GM19035 (cell line): ENCODE results near the gene FGF14.

Experiments
- ATAC-seq: cut with Tn5 transposase; IDR thresholded peaks from one replicate; pipeline ENCODE4 v1.9.1; 2021; ENCODE audit not compliant: unreplicated experiment

Gene FGF14

GRCh38 chr13:102260256-102260655 lies 141.6 kb downstream of the FGF14 start:
- ATAC-seq, result no peak

GRCh38 chr13:102255409-102255808 lies 146.4 kb downstream of the FGF14 start:
- no peak for ATAC-seq

GRCh38 chr13:102251817-102252216 lies 150.0 kb downstream of the FGF14 start:
- no peak for ATAC-seq

- no peak for ATAC-seq
These were observed 151.4 kb downstream of the FGF14 start for GRCh38 chr13:102250448-102250847.

- no peak for ATAC-seq
These were observed 157.1 kb downstream of the FGF14 start for GRCh38 chr13:102244607-102245227.

GRCh38 chr13:102240110-102240509 lies 161.7 kb downstream of the FGF14 start:
- no peak for ATAC-seq

- no peak for ATAC-seq
These were observed 164.6 kb downstream of the FGF14 start for GRCh38 chr13:102237230-102237629.

- no peak for ATAC-seq
These were observed 165.0 kb downstream of the FGF14 start for GRCh38 chr13:102236830-102237229.

GRCh38 chr13:102236341-102236740 lies 165.5 kb downstream of the FGF14 start:
- no peak for ATAC-seq

GRCh38 chr13:102235689-102236088 lies 166.2 kb downstream of the FGF14 start:
- ATAC-seq, result no peak

- ATAC-seq, result no peak
These were observed 167.2 kb downstream of the FGF14 start for GRCh38 chr13:102234618-102235017.

GRCh38 chr13:102233566-102234208 lies 168.2 kb downstream of the FGF14 start:
- ATAC-seq, result no peak

- ATAC-seq, result no peak
These were observed 170.4 kb downstream of the FGF14 start for GRCh38 chr13:102231479-102231878.

- ATAC-seq, result no peak
These were observed 174.1 kb downstream of the FGF14 start for GRCh38 chr13:102227741-102228140.

GRCh38 chr13:102226591-102226990 lies 175.3 kb downstream of the FGF14 start:
- ATAC-seq, result no peak

GRCh38 chr13:102225892-102226291 lies 176.0 kb downstream of the FGF14 start:
- no peak for ATAC-seq

GRCh38 chr13:102220681-102221228 lies 181.1 kb downstream of the FGF14 start:
- no peak for ATAC-seq

GRCh38 chr13:102214956-102215355 lies 186.9 kb downstream of the FGF14 start:
- no peak for ATAC-seq

- ATAC-seq, result no peak
These were observed 189.1 kb downstream of the FGF14 start for GRCh38 chr13:102212729-102213128.

- ATAC-seq, result no peak
These were observed 193.5 kb downstream of the FGF14 start for GRCh38 chr13:102208347-102208746.

GRCh38 chr13:102207680-102208342 lies 194.0 kb downstream of the FGF14 start:
- no peak for ATAC-seq

GRCh38 chr13:102203718-102204117 lies 198.1 kb downstream of the FGF14 start:
- ATAC-seq, result no peak
